Tibial nerve (tissue), 4 donors: ENCODE results near the gene DNM3. TPM values are rescaled to one million over a fixed set of nuclear protein-coding genes. Genes with fewer than 3 reads are reported as not detected.

Experiments used
- DNase-seq, 2 donors: peaks; one replicate each; pipeline ENCODE4 v3.0.0-alpha.2; 2019; ENCODE audit warnings: low spot score in 2 of 2
- H3K27ac ChIP-seq, 4 donors: fragments of 200-600 bp; sonication (generic) in 3 of 4; one replicate each; pipeline ENCODE4 v1.5.1; 2017 to 2019; ENCODE audit warnings: mild to moderate bottlenecking in 1 of 4
- H3K27me3 ChIP-seq, 2 donors: fragments of 200-600 bp; sonication (generic) in 1 of 2; one replicate each; pipeline versions ENCODE4 v1.5.1 to v1.6.0; 2017 to 2019
- H3K36me3 ChIP-seq, 3 donors: fragments of 200-600 bp; sonication (generic); one replicate each; pipeline ENCODE4 v1.5.1; 2018 to 2019
- H3K4me1 ChIP-seq, 4 donors: fragments of 200-600 bp; sonication (generic) in 3 of 4; one replicate each; pipeline ENCODE4 v1.5.1; 2017 to 2019
- H3K4me3 ChIP-seq, 4 donors: fragments of 200-600 bp; sonication (generic) in 3 of 4; one replicate each; pipeline ENCODE4 v1.5.1; 2017 to 2019; ENCODE audit warnings: mild to moderate bottlenecking in 1 of 4, moderate library complexity in 1 of 4
- H3K9me3 ChIP-seq, 4 donors: fragments of 200-600 bp; sonication (generic) in 3 of 4; one replicate each; pipeline ENCODE4 v1.5.1; 2017 to 2019
- EP300 ChIP-seq, 2 donors: sonication (generic); formaldehyde crosslinking; IDR thresholded peaks; one replicate each; pipeline ENCODE4 v1.6.1; 2017; ENCODE audit warnings: antibody characterized with exemption in 2 of 2, mild to moderate bottlenecking in 1 of 2
- POLR2A ChIP-seq, 2 donors: fragments of 450-650 bp; IDR thresholded peaks; one replicate each; pipeline ENCODE4 v1.6.1; 2017; ENCODE audit warnings: antibody characterized with exemption in 2 of 2, mild to moderate bottlenecking in 2 of 2, moderate library complexity in 2 of 2
- WGBS, 2 donors: methylation state at CpG; one replicate each; pipeline ENCODE4 v1.1.5; 2018; 5-methylcytosine and 5-hydroxymethylcytosine counted together
- total RNA-seq, 4 donors: library from RNA; depleted of rRNA; stranded (reverse); fragments of >200 nt; gene quantifications; one replicate each; pipeline ENCODE4 v1.1.0, GENCODE V29; 2016
- TF ChIP-seq, protein P1 (sequence below), 5 experiments: fragments of 200-600 bp in 3 of 5; fragments of 450-650 bp in 2 of 5; sonication (generic) in 3 of 5; IDR thresholded peaks; one replicate each; pipeline ENCODE4 v1.5.1; 2016 to 2019; ENCODE audit warnings: antibody characterized with exemption in 5 of 5, mild to moderate bottlenecking in 3 of 5, moderate library complexity in 2 of 5

The DNM3 gene
- total RNA-seq, 4 donors from 2014 or later = 9.8 to 15.3 (median 12.3) TPM

DNA sequence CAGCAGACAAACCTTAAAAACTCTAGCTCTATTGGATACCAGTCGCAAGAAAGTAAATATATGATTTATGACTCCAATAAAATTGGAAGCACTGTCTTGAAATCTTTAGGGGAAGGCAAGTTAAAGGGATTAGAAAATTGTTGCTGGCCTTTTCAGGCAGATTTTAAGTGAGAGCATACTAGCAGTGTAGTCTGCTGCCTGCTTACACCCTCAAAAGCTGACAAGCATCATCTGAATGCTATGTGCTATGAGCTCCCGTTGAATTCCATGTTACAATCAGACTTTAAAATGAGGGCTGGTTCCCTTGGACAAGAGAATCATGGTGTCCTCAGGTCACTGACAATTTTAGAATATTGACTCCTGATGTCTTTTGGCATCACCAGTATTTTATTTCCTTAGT is 308.0 kb downstream of the DNM3 start:
- 82 to 89% methylated on average over 2 of the region's 2 CpGs for whole genome bisulfite sequencing, 2 donors
- no peak overlapping the region for H3K27ac ChIP-seq
- TF ChIP-seq POLR2A (IDR thresholded peaks at IDR 0.05) = no peak
- TF ChIP-seq, protein P1, sequence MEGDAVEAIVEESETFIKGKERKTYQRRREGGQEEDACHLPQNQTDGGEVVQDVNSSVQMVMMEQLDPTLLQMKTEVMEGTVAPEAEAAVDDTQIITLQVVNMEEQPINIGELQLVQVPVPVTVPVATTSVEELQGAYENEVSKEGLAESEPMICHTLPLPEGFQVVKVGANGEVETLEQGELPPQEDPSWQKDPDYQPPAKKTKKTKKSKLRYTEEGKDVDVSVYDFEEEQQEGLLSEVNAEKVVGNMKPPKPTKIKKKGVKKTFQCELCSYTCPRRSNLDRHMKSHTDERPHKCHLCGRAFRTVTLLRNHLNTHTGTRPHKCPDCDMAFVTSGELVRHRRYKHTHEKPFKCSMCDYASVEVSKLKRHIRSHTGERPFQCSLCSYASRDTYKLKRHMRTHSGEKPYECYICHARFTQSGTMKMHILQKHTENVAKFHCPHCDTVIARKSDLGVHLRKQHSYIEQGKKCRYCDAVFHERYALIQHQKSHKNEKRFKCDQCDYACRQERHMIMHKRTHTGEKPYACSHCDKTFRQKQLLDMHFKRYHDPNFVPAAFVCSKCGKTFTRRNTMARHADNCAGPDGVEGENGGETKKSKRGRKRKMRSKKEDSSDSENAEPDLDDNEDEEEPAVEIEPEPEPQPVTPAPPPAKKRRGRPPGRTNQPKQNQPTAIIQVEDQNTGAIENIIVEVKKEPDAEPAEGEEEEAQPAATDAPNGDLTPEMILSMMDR (IDR thresholded peaks at IDR 0.05) = no peak
- no peak for TF ChIP-seq EP300 (IDR thresholded peaks at IDR 0.05)

DNA sequence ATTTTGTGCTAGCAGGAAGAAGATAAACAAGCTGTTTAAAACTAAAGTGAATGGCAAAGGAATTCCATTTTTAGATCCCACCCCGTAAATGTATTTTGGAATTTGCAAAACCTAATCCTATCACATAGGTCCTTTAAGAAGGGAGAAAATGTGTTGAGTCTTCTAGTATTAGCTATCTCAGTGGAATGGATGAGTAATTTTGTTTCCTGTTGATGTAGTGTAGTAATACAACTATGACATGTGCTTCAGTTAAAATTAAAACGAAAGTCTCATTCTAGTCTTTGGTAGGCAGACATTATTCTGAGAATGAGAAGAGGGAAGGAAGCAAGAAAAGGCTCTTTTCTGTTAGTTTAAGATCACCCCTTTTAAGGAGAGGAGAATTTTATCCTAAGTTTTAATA is 313.3 kb downstream of the DNM3 start:
- no peaks in the 10 kb centered on the region for H3K36me3 ChIP-seq
- peak overlapping the region in 2 of 4 donors; percentile 2 to 31 for H3K27ac ChIP-seq
- TF ChIP-seq EP300 (IDR thresholded peaks at IDR 0.05) = peak in 1 of 2 donors; percentile 27
- TF ChIP-seq POLR2A (IDR thresholded peaks at IDR 0.05) = no peak
- no peaks in the 10 kb centered on the region for H3K27me3 ChIP-seq
- H3K9me3 ChIP-seq = no peaks in the 10 kb centered on the region
- H3K4me3 ChIP-seq = no peak overlapping the region
- DNase-seq = no peak
- peaks cover 0 to 10% (median 2%) of the 10 kb centered on the region in 4 donors for H3K4me1 ChIP-seq
- WGBS, 2 donors = 30 to 37% methylated on average over 2 of the region's 2 CpGs

More for the DNA sequence above, 308.0 kb downstream of the DNM3 start:
- no peak for DNase-seq
- Histone ChIP-seq H3K9me3 (no peaks in the 10 kb centered on the region), H3K27me3 (no peaks in the 10 kb centered on the region), H3K4me3 (no peak overlapping the region), H3K4me1 (peaks cover 0 to 9% (median 0%) of the 10 kb centered on the region in 4 donors), H3K36me3 (no peaks in the 10 kb centered on the region)

DNA sequence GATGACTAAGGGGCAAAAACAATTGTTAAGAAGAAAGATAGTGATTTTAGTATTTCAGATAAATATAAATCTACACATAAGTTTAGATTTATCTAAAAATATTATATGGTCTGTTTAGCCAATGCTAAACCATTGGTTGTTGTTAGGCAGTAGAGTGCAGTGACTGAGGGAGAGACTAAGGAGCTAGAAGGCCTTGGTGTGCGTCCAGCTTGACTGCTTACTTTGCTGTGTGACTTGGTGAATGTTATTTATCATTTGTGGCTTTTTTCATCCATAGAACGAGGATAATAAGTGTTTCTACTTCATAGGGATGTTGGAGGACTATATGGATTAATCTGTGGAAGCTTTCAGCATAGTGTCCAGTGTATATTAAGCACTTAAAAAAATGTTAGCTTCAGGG is 314.5 kb downstream of the DNM3 start:
- Histone ChIP-seq H3K27me3 (no peaks in the 10 kb centered on the region), H3K27ac (no peak overlapping the region), H3K9me3 (no peaks in the 10 kb centered on the region), H3K4me3 (no peak overlapping the region), H3K36me3 (no peaks in the 10 kb centered on the region), H3K4me1 (peaks cover 0 to 10% (median 2%) of the 10 kb centered on the region in 4 donors)
- WGBS, 2 donors = 89 to 91% methylated on average over 2 of the region's 2 CpGs
- no peak for DNase-seq
- no peak for TF ChIP-seq POLR2A (IDR thresholded peaks at IDR 0.05)
- no peak for TF ChIP-seq EP300 (IDR thresholded peaks at IDR 0.05)
- TF ChIP-seq, protein P1 (IDR thresholded peaks at IDR 0.05) = no peak

DNA sequence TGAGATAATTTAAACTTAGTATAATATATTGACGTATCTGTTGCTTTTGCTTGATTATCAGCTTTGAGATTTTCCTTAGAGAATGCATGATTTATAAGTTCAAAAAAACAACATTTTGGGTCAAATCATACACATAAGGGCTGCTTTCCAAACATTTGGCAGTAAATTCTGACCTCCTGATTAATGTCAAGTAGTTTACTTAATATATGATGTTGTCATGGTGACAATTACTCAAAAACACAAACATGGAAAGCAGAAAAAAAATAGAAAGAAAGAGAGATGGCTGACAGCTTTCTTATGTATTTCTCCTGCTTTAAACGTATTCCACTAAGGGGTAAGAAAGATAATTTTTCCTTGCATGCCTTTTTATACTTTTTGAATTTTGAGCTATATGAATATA is 320.9 kb downstream of the DNM3 start:
- Histone ChIP-seq H3K36me3 (no peaks in the 10 kb centered on the region), H3K27me3 (no peaks in the 10 kb centered on the region), H3K27ac (no peak overlapping the region), H3K4me3 (no peak overlapping the region), H3K4me1 (no peaks in the 10 kb centered on the region), H3K9me3 (no peaks in the 10 kb centered on the region)
- TF ChIP-seq EP300 (IDR thresholded peaks at IDR 0.05) = no peak
- TF ChIP-seq, protein P1 (IDR thresholded peaks at IDR 0.05) = no peak
- no peak for TF ChIP-seq POLR2A (IDR thresholded peaks at IDR 0.05)
- no peak for DNase-seq
- 78 to 82% methylated on average over 2 of the region's 2 CpGs for WGBS, 2 donors

DNA sequence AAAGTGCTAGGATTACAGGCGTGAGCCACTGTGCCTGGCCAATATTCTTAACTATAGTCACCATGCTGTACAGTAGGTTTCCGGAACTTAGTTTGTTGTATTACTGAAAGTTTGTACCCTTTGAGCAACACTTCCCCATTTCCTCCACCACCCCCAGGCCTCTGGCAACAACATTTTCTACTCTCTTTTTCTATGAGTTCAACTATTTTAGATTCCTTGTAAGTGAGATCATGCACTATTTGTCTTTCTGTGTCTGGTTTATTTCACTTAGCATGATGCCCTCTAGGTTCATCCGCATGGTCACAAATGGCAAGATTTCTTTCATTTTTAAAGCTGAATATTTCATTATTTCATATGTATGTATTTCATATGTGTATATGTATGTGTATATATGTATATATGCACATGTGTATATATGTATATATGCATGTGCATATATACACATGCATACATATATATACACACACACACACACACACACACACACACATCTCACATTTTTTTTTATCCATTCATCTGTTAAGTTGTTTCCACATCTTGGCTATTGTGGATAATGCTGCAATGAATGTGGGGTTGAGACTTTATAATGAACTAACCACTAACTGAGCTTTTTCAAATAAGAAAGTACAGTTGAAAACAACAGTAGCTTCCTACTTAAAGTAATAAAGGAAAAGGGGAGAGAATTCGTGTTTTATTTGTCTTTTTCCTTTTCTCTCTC is 322.4 kb downstream of the DNM3 start:
- WGBS, 2 donors = 76 to 83% methylated on average over 4 of the region's 4 CpGs
- Histone ChIP-seq H3K9me3 (no peaks in the 10 kb centered on the region), H3K27ac (no peak overlapping the region), H3K4me3 (no peak overlapping the region), H3K27me3 (no peaks in the 10 kb centered on the region), H3K36me3 (no peaks in the 10 kb centered on the region), H3K4me1 (peaks cover 0 to 8% (median 2%) of the 10 kb centered on the region in 4 donors)
- DNase-seq = no peak
- TF ChIP-seq, protein P1 (IDR thresholded peaks at IDR 0.05) = no peak
- TF ChIP-seq POLR2A (IDR thresholded peaks at IDR 0.05) (no peak), EP300 (IDR thresholded peaks at IDR 0.05) (no peak)
